MM.1S (cell line): ENCODE results near the gene SEMA3D.

Source experiments
- DNase-seq: peaks from one replicate; pipeline ENCODE4 v3.0.0-alpha.2; 2015
- H2AFZ ChIP-seq: fragments of 300-600 bp; sonication (generic); 2 replicates; pipeline ENCODE4 v1.6.0; 2016; ENCODE audit warnings: antibody characterized with exemption, low read length
- H3F3A ChIP-seq: fragments of 300-600 bp; sonication (generic); 2 replicates; pipeline ENCODE4 v1.6.1; 2016; ENCODE audit warnings: mild to moderate bottlenecking, antibody characterized with exemption, low read length, moderate library complexity, mixed read lengths; ENCODE audit not compliant: insufficient read depth
- H3K27ac ChIP-seq: fragments of 300-600 bp; sonication (generic); 2 replicates; pipeline ENCODE4 v1.5.1; 2016; ENCODE audit warnings: mild to moderate bottlenecking, low read length
- H3K27me3 ChIP-seq: fragments of 300-600 bp; sonication (generic); replicated peaks from 2 replicates; pipeline ENCODE4 v1.6.0; 2016; ENCODE audit warnings: low read length; ENCODE audit not compliant: insufficient read depth
- H3K36me3 ChIP-seq: fragments of 300-600 bp; sonication (generic); replicated peaks from 2 replicates; pipeline ENCODE4 v1.6.1; 2016; ENCODE audit warnings: mild to moderate bottlenecking, low read length, mixed read lengths; ENCODE audit not compliant: insufficient read depth
- H3K4me1 ChIP-seq: fragments of 300-600 bp; sonication (generic); 2 replicates; pipeline ENCODE4 v1.6.1; 2016; ENCODE audit warnings: low read length, mixed read lengths
- H3K4me2 ChIP-seq: fragments of 300-600 bp; sonication (generic); 2 replicates; pipeline ENCODE4 v1.6.0; 2016; ENCODE audit warnings: low read depth, low read length
- H3K4me3 ChIP-seq: fragments of 300-600 bp; sonication (generic); 2 replicates; pipeline ENCODE4 v1.5.1; 2016; ENCODE audit warnings: low read length, mixed read lengths
- H3K79me2 ChIP-seq: fragments of 300-600 bp; sonication (generic); 2 replicates; pipeline ENCODE4 v1.6.1; 2016; ENCODE audit warnings: mixed run types, low read length, mixed read lengths
- H3K9ac ChIP-seq: fragments of 300-600 bp; sonication (generic); 2 replicates; pipeline ENCODE4 v1.6.1; 2016; ENCODE audit warnings: low read length, mixed read lengths
- H3K9me2 ChIP-seq: fragments of 300-600 bp; sonication (generic); replicated peaks from 2 replicates; pipeline ENCODE4 v1.6.1; 2016; ENCODE audit warnings: mild to moderate bottlenecking, low read length, mixed read lengths; ENCODE audit not compliant: insufficient read depth
- H3K9me3 ChIP-seq: fragments of 300-600 bp; sonication (generic); replicated peaks from 2 replicates; pipeline ENCODE4 v1.6.1; 2016; ENCODE audit warnings: mild to moderate bottlenecking, low read length, mixed read lengths; ENCODE audit not compliant: insufficient read depth
- H4K20me1 ChIP-seq: fragments of 300-600 bp; sonication (generic); 2 replicates; pipeline ENCODE4 v1.6.1; 2016; ENCODE audit warnings: mild to moderate bottlenecking, low read length, moderate library complexity, mixed read lengths; ENCODE audit not compliant: insufficient read depth
- EZH2 ChIP-seq: fragments of 300-600 bp; sonication (generic); optimal IDR thresholded peaks from 2 replicates; pipeline ENCODE3; 2017; ENCODE audit warnings: low read depth, mild to moderate bottlenecking, antibody characterized with exemption, low read length, mixed read lengths
- EZH2phosphoT487 ChIP-seq: fragments of 300-600 bp; sonication (generic); IDR thresholded peaks from 2 replicates; pipeline ENCODE4 v1.6.1; 2018; ENCODE audit warnings: antibody characterized with exemption, low read length
- TF ChIP-seq, protein P1 (sequence below): fragments of 300-600 bp; sonication (generic); IDR thresholded peaks from 2 replicates; pipeline ENCODE4 v1.5.1; 2016; ENCODE audit warnings: antibody characterized with exemption, low read length, mixed read lengths

SEMA3D gene

GRCh38 chr7:85030893-85031292 is 156.0 kb downstream of the SEMA3D start:
- H2AFZ ChIP-seq = no peak overlapping the region
- H3K27ac ChIP-seq = no peak overlapping the region
- peaks cover 8% of the 10 kb centered on the region for H3K4me1 ChIP-seq
- H4K20me1 ChIP-seq = no peaks in the 10 kb centered on the region
- no peaks in the 10 kb centered on the region for H3K79me2 ChIP-seq
- no peak overlapping the region for H3K4me2 ChIP-seq
- H3K27me3 ChIP-seq = no peaks in the 10 kb centered on the region
- no peaks in the 10 kb centered on the region for H3K9me2 ChIP-seq
- DNase-seq = peak; percentile 58
- TF ChIP-seq EZH2phosphoT487 (no peak), EZH2 (no peak)
- TF ChIP-seq, protein P1, sequence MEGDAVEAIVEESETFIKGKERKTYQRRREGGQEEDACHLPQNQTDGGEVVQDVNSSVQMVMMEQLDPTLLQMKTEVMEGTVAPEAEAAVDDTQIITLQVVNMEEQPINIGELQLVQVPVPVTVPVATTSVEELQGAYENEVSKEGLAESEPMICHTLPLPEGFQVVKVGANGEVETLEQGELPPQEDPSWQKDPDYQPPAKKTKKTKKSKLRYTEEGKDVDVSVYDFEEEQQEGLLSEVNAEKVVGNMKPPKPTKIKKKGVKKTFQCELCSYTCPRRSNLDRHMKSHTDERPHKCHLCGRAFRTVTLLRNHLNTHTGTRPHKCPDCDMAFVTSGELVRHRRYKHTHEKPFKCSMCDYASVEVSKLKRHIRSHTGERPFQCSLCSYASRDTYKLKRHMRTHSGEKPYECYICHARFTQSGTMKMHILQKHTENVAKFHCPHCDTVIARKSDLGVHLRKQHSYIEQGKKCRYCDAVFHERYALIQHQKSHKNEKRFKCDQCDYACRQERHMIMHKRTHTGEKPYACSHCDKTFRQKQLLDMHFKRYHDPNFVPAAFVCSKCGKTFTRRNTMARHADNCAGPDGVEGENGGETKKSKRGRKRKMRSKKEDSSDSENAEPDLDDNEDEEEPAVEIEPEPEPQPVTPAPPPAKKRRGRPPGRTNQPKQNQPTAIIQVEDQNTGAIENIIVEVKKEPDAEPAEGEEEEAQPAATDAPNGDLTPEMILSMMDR = peak; percentile 60
- H3K4me3 ChIP-seq = no peak overlapping the region
- peaks cover under 1% of the 10 kb centered on the region for H3F3A ChIP-seq
- H3K9ac ChIP-seq = no peak overlapping the region
- H3K36me3 ChIP-seq = no peaks in the 10 kb centered on the region
- H3K9me3 ChIP-seq = no peaks in the 10 kb centered on the region

DNA sequence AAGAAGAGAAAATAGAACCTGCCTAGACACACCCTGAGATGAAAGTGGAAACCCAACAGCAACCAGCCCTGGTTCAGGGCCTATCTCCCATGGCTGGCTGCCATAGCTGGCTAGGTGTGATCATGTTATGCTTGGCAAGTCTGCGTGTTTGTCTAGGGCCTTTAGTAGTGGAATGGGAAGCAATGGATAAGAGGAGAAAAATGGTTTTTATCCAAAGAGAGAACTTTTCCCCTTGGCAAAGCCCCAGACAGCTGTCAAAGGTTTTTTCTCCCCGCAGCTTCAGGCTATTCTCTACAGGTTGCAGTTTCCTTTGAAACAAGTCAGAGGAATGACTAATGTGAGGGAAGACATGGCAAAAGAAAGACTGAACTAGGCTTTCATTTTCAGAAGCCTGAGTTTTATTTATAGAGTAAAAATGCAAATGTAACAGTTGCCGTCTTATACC is 161.5 kb downstream of the SEMA3D start:
- TF ChIP-seq EZH2 (no peak), EZH2phosphoT487 (no peak)
- TF ChIP-seq, protein P1 = no peak
- H4K20me1 ChIP-seq = no peaks in the 10 kb centered on the region

DNA sequence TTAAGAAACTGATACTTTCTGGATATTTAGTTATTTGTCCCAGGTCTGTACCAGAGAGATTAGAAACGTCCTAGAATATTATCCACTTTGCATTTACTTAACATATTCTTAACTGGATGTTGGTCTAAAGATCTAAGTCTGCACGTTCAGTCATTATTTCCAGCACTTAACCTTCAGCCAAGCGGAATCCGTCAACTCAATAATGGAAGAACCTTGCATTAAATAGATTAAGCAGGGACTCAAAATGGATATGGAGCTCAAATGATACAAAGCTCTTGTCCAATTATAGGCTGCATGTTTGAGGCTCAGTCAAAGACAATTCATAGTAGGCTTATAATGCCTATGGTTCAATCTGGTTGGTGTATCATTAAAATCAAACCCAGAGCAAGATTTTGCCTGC is 162.9 kb downstream of the SEMA3D start:
- Histone ChIP-seq H3K27ac (no peak overlapping the region), H3K36me3 (no peaks in the 10 kb centered on the region), H3K9me3 (no peaks in the 10 kb centered on the region), H2AFZ (no peak overlapping the region), H3K79me2 (no peaks in the 10 kb centered on the region), H3F3A (peaks cover 14% of the 10 kb centered on the region), H3K9ac (no peak overlapping the region), H3K9me2 (no peaks in the 10 kb centered on the region), H3K4me2 (no peak overlapping the region), H4K20me1 (no peaks in the 10 kb centered on the region), H3K4me1 (peaks cover 18% of the 10 kb centered on the region), H3K27me3 (no peaks in the 10 kb centered on the region), H3K4me3 (no peak overlapping the region)
- TF ChIP-seq, protein P1 = no peak
- TF ChIP-seq EZH2 = no peak
- TF ChIP-seq EZH2phosphoT487 = no peak
- DNase-seq = no peak

More for the DNA sequence above, 161.5 kb downstream of the SEMA3D start:
- Histone ChIP-seq H3K79me2 (no peaks in the 10 kb centered on the region), H3K4me2 (peak overlapping the region; percentile 72), H3K9me2 (no peaks in the 10 kb centered on the region), H3K27me3 (no peaks in the 10 kb centered on the region), H3K9me3 (no peaks in the 10 kb centered on the region), H2AFZ (peak overlapping the region; percentile 59), H3K9ac (peak overlapping the region; percentile 31; the same call in 1 of the 2 replicates), H3F3A (peaks cover 14% of the 10 kb centered on the region), H3K27ac (peak overlapping the region; percentile 82; the same call in 1 of the 2 replicates), H3K36me3 (no peaks in the 10 kb centered on the region), H3K4me3 (peak overlapping the region; percentile 35), H3K4me1 (peaks cover 18% of the 10 kb centered on the region)
- peak; percentile 57 for DNase-seq
